Measurements from ENCODE around the gene RNF144A.
A peak's percentile ranks its signal among the peaks of the same experiment; 100 is the strongest.

RNF144A gene

DNA sequence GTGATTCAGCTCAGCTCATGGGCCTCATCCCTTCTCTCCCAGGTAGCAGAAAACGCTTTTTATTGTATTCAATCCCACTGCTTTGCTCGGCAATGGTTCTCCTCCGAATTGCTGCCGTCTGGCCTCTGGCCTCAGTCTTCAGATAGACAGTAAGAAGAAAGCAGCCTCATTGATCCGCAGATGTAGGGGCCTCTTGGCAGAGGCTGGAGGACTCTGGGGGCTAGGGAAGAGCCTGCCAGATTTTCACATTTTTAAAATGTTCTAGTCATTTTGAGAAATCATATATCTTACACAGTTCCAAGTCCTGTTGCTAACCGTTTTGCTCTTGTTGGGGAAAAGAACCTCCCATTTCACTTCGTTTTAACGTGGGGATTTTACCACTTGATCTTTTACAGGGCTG, 123.3 kb downstream of the RNF144A start:
- DNase-seq (ENCODE audit: low read depth in 2 of 2, low spot score in 1 of 2), result no peak

DNA sequence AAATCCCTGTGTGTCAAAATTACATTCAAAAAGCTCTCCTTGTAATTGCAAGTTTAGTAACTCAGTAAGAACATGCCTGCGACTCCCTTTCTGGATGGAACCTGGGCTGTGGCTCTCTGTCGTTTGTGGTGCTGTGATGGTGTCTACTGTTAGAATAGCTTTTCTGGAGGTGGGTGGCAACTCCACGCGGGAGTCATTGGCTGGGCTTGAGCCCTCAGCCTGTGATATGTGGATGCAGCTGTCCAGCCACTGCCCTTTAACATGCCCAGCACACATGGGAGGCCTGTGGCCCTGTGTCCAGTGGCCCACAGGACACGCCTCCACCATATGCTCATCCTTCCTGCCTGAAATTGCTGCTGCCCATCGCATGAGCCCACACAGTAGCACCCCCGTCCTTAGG, 124.2 kb downstream of the RNF144A start:
- no peak for DNase-seq (ENCODE audit: low read depth in 2 of 2, low spot score in 1 of 2)

DNA sequence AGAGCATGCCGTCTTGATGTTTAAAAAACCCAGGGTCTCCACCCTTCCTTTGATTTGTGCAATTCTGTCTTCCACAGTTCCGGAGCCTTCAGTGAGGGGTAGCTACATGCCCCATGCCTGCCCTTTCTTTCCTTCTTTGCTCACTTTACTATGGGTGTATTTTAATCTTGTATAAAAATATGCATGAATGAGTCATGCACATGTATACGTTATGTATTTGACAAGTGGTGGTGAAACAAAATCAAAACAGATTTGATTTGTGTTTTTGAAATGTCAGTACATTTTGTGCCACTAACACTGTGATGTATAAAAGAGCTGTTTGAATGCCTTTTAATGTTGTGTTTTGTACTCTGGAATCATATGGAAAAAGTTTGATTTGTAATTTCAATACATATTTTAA, 126.5 kb downstream of the RNF144A start:
- no peak for DNase-seq (ENCODE audit: low read depth in 2 of 2, low spot score in 1 of 2)

DNA sequence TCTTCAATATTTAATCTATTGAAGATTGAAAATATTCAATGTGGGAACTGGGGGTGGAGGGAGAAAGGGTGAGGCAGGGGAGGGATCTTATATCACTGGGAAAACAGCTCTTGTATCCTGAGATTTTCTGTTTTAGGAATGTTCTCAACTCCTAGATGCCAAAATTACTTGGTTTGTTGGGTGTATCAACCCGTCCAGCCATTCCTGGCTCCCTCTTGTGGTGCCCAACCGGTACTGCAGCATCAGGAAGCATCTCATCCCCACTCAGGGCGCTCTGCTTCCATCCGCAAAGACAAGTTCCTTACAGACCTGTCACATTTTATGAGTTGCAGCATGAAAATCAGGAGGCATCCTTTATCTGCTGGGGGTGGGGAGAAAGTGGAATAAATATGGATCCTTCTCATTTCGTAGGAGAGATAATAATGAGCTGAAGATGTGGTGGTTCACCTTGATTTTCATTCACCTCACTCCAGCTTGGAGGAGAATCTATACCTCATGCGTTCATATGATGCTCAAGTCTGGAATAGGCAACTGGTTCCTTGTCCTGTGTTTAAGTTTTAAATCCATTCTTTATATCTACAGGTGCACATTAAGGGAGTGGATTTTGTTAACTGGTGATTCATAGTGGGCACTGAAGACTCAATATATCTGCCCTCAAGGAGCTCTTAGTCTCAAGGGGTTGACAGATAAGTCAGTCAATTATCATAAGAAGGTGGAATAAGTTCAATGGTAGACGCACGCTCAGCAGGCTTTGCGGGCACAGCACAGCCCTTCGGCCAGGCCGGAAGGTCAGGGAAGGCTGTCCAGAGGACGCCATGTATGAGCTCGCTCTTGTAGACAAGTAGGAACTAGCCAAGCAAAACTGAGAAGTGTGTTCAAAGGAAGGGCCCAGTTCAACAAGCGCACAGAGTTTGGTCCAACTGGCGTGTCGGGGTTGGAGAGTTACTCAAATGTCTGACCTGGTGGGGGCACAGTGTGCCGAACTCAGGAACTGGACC, 127.3 kb downstream of the RNF144A start:
- peak; percentile 41 to 55 for DNase-seq (ENCODE audit: low read depth in 2 of 2, low spot score in 1 of 2)

DNA sequence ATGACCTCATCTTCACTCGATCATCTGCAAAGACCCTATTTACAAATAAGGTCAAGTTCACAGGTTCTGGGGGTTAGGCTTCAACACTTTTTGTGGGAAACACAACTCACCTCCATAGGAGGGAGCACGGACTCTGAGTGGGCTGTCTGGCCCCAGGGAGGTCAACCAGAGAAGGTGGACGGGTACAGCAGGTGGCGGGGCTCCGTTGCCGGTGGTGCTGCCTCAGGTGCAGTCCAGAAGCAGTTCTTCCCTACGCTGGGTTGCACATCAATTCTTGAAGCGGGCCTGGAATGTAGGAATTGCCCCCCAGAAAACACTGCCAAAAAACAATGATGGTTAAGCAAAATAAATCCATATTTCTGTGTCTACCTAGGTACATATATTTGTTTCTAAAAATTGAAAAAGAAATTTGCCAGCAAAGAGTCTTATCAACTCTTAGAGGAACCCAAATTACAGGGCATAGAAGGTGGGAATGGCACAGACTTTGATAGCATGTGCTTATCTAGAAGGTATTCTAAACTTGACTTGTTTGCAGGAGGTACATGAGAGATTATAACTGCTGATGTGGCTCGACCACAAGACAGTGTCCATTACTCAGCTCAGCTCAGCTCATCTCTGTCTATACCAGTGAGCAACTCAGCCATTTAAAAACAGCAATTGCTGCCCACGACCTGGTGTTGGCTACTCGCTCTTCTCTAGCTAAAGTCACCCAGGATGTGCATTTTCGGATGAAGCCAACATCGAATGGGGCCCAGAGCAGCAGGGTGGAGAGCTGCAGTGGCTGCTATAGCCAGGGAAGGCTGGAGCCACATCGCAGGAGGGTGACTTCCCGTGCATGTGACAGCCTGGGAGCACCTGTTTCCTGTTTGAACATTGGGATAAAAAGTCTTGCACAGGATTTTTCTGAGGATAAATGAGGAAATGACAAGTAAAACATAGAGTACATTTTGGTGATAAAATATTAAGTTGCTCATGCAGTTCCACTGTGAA, 128.7 kb downstream of the RNF144A start:
- DNase-seq (ENCODE audit: low read depth in 2 of 2, low spot score in 1 of 2), result no peak

DNA sequence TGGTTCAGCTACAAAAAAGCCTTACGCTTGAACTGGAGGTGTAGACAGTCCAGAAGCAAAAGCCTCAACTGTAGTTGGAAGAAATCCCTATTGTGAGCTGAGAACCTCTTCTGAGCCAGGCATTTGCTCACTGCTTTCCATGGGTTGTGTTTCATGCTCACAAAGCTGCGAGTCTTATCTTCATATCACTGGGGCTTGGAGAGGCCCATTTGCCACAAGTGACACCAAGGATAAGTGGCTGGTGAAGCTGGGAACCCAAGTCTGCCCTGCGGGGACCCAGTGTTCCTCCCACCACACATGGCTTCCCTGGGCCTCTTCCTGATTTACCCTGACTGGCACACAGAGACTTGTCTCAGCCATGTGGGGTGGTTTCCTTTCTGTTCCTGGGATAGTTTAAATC, 130.4 kb downstream of the RNF144A start:
- DNase-seq (ENCODE audit: low read depth in 2 of 2, low spot score in 1 of 2), result no peak

DNA sequence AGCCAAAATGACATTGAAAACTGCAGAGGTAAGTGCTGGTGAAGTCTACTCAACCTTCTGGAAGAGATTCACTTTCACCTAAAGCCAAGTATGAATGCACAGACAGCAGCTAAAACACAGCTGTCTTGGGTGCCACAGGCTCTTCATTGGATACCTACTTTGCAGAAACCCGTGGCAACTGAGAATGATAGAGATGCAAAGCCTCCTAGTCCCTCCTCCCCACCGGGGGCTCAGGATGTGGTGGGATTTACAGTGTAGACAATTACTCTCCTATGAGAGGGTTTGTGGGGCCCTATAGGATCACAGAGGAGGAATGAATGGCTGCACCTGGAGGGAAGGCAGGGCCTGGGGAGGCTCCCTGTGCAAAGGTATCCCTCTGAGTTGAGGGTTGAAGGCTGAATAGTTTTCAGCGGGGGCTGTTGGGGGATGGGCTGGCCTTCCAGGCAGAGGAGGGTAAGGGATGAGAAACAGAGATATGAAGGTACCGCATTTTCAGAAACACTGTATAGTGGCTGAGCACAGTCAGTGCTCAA, 131.6 kb downstream of the RNF144A start:
- DNase-seq (ENCODE audit: low read depth in 2 of 2, low spot score in 1 of 2), result no peak

DNA sequence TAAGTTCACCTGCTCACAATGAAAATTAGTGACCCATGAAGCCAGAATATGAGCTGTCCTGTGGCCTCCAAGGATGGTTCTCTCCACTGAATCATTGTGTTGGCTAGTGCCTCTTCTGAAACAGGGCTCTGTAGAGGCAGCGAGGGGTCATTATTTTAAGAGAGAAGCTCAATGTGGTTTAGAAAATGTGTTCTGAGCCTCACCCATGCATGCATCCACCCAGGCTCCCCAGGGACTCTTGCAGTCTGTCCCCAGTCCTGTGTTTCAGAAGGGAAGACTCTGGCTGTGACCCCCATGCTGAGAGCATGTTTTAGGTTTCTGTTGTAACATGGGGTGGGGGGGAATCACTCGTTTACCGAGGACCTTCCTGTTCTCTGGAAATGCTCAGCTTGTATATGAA, 135.2 kb downstream of the RNF144A start:
- DNase-seq (ENCODE audit: low read depth in 2 of 2, low spot score in 1 of 2), result no peak

DNA sequence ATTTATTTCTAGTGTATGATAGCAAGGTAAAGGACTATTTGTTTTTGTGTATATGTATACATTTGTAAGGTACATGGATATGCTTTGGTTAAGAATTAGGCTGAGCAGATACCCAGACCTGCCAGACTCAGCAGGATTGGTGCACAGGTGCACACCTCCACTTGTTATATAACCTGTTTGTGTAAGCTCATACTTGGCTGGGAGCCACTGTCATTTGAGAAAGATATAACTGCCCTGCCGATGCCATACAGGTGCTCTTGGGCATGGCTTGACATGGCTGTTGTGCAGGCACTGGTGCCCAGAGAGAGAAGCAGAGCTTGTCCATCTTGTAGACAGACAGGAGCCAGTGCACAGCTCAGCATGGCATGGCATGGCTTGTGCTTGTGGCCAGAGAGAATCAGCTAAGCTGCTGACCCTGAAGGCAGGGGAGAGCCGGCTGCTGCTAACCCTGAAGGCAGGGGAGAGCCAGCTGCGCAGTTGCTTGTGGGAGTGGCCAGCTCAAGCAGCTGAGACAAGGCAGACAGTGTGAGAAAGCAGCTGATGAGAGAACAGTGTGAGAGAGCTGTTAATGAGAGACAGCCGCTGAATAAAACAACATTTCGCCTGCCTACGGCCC, 136.5 kb downstream of the RNF144A start:
- no peak for DNase-seq (ENCODE audit: low read depth in 2 of 2, low spot score in 1 of 2)

DNA sequence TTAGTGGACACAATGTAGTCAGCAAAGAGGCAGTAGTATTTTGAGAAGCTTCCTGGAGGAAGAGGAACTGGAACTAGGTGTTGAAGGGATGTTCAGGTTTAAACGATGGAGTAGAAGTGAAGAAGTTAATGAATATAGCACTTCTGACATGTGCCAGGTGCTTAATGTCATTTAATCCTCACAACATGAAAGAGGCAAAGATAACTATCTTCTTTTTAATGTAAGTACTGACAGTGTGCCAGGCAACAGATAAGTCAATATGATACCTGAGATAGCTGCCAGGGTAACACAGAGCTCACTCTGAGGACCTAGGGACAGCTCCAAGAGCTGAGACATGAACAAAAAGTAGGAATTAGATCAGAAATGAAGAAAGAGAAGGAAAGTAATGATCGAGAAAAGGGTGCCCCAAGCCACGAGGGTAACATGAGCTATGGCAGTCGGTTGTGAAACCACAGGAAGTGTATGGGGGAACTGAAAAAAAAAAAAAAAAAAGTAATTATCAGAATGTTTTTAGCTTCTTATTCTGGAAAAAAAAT, 140.7 kb downstream of the RNF144A start:
- no peak for DNase-seq (ENCODE audit: low read depth in 2 of 2, low spot score in 1 of 2)

DNA sequence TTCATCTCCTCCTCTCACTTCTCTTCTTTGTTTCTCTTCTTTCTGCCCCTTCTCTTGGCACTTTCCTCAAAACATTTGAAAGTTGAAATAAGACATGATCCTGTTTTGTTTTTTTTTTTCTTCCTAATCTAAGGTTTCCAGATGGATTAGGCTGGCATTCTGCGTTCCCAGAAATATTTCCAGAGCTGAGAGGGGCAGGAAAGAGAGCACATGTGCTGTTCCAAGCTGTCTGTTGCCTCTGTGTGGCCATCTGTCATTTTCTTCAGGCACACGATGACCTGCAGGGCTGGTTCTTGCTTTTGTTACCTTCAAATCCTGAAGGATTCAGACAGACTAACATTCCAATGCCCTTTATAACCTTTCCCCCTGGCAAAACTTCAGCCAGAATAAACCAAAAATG, 142.9 kb downstream of the RNF144A start:
- DNase-seq (ENCODE audit: low read depth in 2 of 2, low spot score in 1 of 2), result no peak

DNA sequence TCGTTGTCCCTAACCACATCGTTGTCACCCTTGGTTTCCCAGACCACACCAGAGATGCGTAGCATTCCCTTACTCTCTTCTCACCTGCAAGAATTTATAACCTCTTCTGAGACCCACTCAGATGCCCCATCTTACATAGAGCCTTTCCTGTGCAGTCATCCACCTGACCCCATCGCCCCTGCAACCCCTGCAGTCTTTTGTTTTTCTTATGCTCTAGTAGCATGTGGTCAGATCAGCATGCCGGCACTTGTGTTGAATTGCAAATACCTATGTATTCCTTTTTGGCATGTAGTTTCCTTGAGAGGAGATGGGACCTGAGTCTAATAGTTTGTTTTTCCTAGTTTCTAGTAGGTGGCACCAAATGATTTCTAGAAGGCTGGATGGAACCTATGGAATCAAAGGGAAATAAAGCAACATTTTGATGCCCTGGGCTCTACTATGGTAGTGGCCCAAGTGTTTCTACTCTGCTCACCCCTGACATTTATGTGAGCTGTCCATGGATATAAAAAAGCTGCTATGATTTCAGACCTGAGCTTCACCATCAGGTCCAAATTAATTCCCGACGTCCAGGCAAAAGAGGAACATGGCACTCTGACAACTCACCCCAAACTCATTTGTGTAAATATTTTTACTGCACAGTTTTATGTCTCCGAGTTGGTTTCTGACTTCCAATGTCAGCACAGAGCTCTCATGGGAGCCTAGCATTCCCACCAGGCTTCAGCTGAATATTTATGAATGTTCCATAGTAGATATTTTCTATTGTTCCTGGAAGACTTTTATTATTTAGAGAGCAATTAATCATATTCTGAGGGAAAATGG, 143.6 kb downstream of the RNF144A start:
- DNase-seq (ENCODE audit: low read depth in 2 of 2, low spot score in 1 of 2), result no peak

DNA sequence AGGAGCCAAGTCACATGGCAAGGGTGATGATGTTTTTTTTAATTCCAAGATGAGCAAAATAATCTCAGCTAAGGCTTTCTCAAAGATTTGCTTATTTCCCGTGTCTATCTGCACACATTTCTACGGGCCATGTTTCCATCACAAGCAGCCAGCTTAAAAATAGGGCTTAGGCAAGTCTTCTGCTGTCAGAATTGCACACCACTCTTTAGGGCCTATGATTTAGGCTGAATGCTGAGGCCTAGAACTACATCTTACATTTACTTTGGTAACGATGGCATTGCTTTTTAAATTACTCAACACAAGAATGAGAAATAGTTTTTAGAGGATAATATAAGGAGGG, 144.2 kb downstream of the RNF144A start:
- DNase-seq (ENCODE audit: low read depth in 2 of 2, low spot score in 1 of 2), result no peak

DNA sequence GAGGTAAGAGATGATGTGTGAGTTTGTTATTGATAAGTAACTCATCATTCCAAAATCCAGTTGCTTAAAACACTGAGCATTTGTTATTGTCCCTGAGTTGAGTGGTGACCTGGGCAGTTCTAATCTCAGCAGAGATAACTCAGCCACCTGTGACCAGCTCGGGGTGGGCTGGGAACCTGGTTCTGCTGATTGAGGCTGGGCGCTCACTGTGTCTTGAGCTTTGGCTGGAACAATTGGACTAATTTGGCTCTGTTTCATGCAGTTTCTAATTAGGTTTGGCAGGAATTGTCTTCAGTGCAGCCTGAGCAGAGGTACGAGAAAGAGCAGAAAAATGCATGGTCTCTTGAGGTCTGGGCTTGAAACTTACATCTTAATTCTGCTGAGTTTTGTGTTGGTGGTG, 144.7 kb downstream of the RNF144A start:
- no peak for DNase-seq (ENCODE audit: low read depth in 2 of 2, low spot score in 1 of 2)

DNA sequence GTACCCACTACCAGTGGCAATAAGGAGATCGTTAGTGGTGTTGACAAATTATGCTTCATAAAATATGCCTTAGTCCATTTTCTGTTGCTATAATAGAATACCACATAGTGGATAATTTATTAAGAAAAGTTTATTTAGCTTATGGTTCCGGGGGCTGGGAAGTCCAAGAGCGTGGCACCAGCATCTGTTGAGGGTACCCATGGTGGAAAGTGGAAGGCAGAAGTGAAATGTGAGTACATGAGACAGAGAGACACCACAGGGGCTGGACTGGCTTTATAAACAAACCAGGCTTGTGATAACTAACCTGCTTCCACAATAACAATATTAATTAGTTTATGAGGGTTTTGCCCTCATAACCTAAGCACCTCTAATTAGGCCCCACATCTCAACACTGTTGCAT, 146.6 kb downstream of the RNF144A start:
- DNase-seq (ENCODE audit: low read depth in 2 of 2, low spot score in 1 of 2), result no peak

DNA sequence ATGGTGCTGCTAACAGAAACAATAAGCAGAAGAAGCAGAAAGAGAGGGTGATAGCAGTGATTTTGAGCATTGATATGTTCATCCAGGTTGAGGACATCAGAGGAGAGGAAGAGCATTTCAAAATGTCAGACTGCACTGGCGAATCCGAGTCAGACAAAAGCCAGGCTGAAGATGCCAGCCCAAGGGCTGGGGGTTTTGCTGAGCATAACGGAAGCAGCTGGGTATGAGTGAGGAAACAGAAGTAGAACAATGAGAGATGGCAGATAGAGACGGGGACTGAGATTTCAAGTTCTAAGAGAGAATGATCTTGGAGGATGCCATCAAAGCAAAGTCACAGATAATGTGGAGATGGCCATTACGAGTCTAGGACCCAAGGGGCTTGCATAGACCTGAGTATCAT, 151.2 kb downstream of the RNF144A start:
- DNase-seq (ENCODE audit: low read depth in 2 of 2, low spot score in 1 of 2), result no peak

DNA sequence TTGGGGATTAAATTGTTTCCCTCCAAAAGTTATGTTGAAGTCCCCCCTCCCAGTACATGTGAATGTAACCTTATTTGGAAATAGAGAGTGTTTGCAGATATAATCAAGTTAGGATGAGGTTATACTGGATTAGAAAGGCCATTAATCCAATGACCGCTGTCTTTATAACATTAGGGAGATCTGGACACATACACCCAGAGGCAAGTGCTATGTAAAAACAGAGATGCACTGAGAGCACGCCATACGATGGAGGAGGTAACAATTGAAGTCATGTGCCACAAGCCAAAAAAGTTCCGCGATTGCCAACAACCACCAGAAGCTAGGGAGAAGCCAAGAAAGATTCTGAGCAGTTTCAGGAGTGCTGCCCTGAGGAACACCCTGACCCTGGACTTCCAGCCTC, 153.3 kb downstream of the RNF144A start:
- no peak for DNase-seq (ENCODE audit: low read depth in 2 of 2, low spot score in 1 of 2)

DNA sequence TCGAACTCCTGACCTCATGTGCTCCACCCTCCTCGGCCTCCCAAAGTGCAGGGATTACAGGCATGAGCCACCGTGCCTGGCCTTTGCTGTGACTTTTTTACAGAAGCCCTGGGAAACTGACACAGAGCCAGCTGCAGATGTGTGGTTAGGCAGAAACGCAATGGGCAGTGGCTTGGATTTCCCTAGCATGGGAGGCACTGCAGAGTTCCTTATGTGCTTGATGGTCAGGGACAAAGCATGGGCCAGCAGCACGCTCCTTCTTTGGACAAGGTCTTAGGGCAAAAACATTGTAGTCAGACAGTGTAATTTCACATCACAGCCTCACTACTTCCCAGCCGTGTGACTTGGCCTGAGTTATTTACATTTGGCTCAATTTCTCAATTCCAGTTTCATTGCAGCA, 153.9 kb downstream of the RNF144A start:
- no peak for DNase-seq (ENCODE audit: low read depth in 2 of 2, low spot score in 1 of 2)

DNA sequence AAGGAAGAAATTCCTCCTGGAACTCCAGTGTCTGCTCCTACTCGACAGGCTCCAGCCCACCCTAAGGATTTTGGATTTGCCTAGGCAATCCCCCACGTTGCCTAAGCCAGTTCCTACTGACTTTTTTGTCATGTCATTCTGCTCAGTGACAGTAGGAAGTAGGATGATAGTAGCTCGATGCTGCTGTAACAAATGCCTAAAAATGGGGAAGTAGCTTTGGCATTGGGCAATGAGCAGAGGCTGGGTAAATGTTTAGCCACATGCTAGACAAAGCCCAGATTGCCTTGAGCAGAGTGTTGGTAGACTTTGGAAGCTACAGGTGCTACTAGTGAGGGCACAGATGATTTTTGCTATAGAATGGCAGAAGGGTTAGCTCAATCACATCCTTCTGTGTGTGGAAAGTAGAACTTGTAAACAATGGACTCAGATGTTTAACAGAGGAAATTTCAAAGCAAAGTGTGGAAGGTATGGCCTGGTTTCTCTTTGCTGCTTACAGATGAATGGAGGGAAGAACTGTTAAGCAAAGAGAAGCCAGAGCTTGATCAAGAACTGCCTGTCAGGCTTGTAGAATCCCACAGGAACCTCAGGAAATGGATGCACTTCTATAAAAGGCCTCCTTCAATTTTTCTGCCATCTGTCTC, 154.8 kb downstream of the RNF144A start:
- DNase-seq (ENCODE audit: low read depth in 2 of 2, low spot score in 1 of 2), result no peak

DNA sequence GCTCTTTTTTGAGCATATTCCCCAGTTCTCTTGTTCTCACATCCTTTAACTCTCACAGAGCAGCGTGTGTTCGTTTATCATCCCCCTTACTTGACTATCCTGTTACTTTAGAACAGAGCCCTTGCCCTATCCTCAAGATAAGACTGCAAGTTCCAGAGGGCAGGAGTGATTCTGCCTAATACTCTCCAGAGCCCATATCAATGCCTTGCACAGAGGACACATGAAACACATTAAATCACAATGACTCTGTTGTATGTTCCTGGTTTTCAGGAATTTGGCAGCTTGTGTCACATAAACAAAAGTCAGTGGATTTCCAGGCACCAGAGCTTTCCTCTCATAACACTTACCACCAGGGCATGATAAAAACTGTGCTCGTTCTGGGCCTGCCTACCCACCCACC, 156.7 kb downstream of the RNF144A start:
- DNase-seq (ENCODE audit: low read depth in 2 of 2, low spot score in 1 of 2), result no peak

Measured in stimulated activated CD8-positive, alpha-beta memory T cell treated with anti-CD3 and anti-CD28 coated beads, Interleukin-4, amount 100 ng/mL, for 1 hour (primary cell).